AG09319 (cell line): ENCODE data around the gene COL19A1.

Source experiments
- DNase-seq: peaks from one replicate; pipeline ENCODE4 v3.0.0-alpha.2; 2010; ENCODE audit warnings: low read depth; ENCODE audit errors: extremely low read depth
- TF ChIP-seq, protein P1 (sequence below): IDR thresholded peaks from 2 replicates; pipeline ENCODE4 v1.5.1; 2011; ENCODE audit warnings: low read depth, mild to moderate bottlenecking, inconsistent platforms, low read length, moderate library complexity

The COL19A1 gene

DNA sequence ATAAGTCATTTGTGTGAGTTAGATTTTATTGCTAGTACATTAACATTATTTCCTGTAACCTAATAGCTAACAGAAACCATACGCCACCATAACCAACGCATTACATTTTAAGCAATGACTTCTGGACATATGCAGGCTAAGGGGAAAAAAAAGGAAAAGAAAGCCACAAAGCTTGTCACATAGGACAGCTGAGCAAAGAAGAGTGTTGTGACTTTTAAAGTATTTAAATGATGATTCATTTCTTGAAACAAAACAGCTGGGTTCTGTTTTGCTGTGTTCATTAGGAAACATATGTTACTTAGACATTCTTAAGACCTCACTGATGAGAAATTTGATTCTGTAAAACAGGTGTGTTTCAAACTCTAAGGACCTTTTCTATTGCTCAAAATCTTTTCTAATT is 265.2 kb downstream of the COL19A1 start:
- DNase-seq, result no peak
- TF ChIP-seq, protein P1, sequence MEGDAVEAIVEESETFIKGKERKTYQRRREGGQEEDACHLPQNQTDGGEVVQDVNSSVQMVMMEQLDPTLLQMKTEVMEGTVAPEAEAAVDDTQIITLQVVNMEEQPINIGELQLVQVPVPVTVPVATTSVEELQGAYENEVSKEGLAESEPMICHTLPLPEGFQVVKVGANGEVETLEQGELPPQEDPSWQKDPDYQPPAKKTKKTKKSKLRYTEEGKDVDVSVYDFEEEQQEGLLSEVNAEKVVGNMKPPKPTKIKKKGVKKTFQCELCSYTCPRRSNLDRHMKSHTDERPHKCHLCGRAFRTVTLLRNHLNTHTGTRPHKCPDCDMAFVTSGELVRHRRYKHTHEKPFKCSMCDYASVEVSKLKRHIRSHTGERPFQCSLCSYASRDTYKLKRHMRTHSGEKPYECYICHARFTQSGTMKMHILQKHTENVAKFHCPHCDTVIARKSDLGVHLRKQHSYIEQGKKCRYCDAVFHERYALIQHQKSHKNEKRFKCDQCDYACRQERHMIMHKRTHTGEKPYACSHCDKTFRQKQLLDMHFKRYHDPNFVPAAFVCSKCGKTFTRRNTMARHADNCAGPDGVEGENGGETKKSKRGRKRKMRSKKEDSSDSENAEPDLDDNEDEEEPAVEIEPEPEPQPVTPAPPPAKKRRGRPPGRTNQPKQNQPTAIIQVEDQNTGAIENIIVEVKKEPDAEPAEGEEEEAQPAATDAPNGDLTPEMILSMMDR, result no peak

- DNase-seq, result no peak
Observed at GRCh38 chr6:70133246-70133645, 266.9 kb downstream of the COL19A1 start.

GRCh38 chr6:70134542-70134941 is 268.2 kb downstream of the COL19A1 start:
- TF ChIP-seq, protein P1, result no peak

More at GRCh38 chr6:70133246-70133645, 266.9 kb downstream of the COL19A1 start:
- TF ChIP-seq, protein P1, result no peak

DNA sequence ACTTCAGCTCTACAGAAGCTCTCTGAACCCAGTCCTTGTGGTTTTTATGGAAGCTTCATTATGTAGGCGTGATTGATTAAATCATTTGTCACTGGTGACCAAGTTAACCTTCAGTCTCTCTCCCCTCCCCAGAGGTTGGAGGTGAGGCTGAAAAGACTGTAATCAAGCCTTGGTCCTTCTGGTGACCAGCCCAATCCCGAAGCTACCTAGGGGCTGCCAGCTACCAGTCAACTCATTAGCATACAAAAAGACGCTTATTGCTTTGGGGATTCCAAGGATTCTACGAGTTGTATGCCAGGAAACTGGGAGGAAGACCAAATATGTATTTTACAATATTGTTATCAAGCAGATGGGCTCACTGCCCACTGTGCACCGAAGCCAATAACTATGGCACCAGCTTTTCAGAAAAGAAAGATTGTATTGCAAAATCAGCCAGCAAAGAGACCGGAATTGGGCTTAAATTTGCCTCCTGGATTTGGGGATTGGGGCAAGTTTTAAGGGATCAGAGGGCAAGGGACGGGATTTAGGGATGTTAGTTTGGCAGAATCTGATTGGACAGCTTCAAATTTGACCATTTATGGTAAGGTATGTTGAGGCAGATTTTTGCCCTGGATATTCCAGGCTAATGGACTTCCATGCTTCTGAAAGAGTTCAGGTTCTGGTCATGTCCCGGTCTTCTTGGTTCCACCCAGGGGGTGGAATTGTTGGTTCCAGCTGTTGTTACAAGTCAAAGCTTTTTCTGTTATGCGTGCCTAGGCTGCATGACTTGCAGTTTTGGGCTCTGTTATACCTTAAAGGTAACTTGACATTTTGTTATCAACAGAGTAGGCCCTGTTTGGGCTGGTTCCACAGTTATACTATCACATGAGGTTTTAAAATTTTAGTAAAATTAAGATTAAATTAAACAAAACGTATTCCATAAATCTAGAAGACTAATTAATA is 269.1 kb downstream of the COL19A1 start:
- no peak for DNase-seq
- TF ChIP-seq, protein P1, result no peak

More at GRCh38 chr6:70134542-70134941, 268.2 kb downstream of the COL19A1 start:
- DNase-seq, result no peak

DNA sequence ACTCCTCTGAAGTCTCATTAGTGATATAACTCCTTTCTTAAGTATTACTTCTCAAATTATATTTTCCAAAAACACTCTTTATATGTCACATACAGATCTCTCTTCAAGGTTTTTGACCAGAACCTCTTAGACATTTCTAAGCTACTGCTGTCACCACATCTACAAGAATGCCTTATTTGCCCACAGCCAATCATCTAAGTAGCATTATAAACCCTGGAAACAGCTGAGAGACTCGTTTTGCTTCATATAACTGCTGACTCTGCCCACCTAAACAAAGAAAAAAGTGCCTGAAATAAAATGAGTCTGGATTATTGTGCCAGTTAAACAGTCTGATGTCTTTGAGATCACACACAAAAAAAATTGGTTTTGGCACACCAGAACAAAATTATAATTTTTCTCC is 270.6 kb downstream of the COL19A1 start:
- no peak for DNase-seq
- TF ChIP-seq, protein P1, result no peak

GRCh38 chr6:70140496-70140895 is 274.1 kb downstream of the COL19A1 start:
- TF ChIP-seq, protein P1, result no peak
- no peak for DNase-seq

- DNase-seq, result no peak
- TF ChIP-seq, protein P1, result no peak
Observed at GRCh38 chr6:70142034-70142433, 275.7 kb downstream of the COL19A1 start.
